NCI-H82 treated with DMSO at 0.1 percent for 48 hours (cell line): Measurements from ENCODE around the gene TEAD1.
A peak's percentile ranks its signal among the peaks of the same experiment; 100 is the strongest.
"Not testable (repeated sequence)": the region's sequence is repeated elsewhere in the genome, so short reads cannot be mapped to it uniquely, and the experiment has no call there.

ENCODE experiments used
- DNase-seq: peaks from one replicate; lab custom pipeline; 2025; ENCODE audit not compliant: unreplicated experiment; lab: John Stamatoyannopoulos, UW

The TEAD1 gene

GRCh38 chr11:12733091-12733490, 58.9 kb downstream of the TEAD1 start:
- DNase-seq, result no peak

- DNase-seq, result no peak
Measured at GRCh38 chr11:12734625-12735024, 60.4 kb downstream of the TEAD1 start.

- no peak for DNase-seq
Measured at GRCh38 chr11:12735262-12735661, 61.0 kb downstream of the TEAD1 start.

- DNase-seq, result no peak
Measured at GRCh38 chr11:12737024-12737423, 62.8 kb downstream of the TEAD1 start.

- no peak for DNase-seq
Measured at GRCh38 chr11:12741671-12742216, 67.5 kb downstream of the TEAD1 start.

GRCh38 chr11:12743834-12744449, 69.7 kb downstream of the TEAD1 start:
- DNase-seq, result no peak

- no peak for DNase-seq
Measured at GRCh38 chr11:12744826-12745502, 70.7 kb downstream of the TEAD1 start.

GRCh38 chr11:12745787-12746186, 71.6 kb downstream of the TEAD1 start:
- no peak for DNase-seq

GRCh38 chr11:12746593-12747097, 72.4 kb downstream of the TEAD1 start:
- DNase-seq, result peak; percentile 44

- DNase-seq, result no peak
Measured at GRCh38 chr11:12748561-12748960, 74.3 kb downstream of the TEAD1 start.

- no peak for DNase-seq
Measured at GRCh38 chr11:12749442-12749841, 75.2 kb downstream of the TEAD1 start.

GRCh38 chr11:12750181-12750580, 76.0 kb downstream of the TEAD1 start:
- no peak for DNase-seq

- DNase-seq, result no peak
Measured at GRCh38 chr11:12752868-12753524, 78.8 kb downstream of the TEAD1 start.

GRCh38 chr11:12754021-12754420, 79.8 kb downstream of the TEAD1 start:
- DNase-seq, result no peak

GRCh38 chr11:12754582-12755234, 80.5 kb downstream of the TEAD1 start:
- DNase-seq, result no peak

- peak; percentile 92 for DNase-seq
Measured at GRCh38 chr11:12755510-12756453, 81.6 kb downstream of the TEAD1 start.

GRCh38 chr11:12756454-12756806, 82.2 kb downstream of the TEAD1 start:
- no peak for DNase-seq

- DNase-seq, result no peak
Measured at GRCh38 chr11:12756867-12757266, 82.6 kb downstream of the TEAD1 start.

- no peak for DNase-seq
Measured at GRCh38 chr11:12757416-12757815, 83.2 kb downstream of the TEAD1 start.

- not testable (repeated sequence) for DNase-seq
Measured at GRCh38 chr11:12758117-12758516, 83.9 kb downstream of the TEAD1 start.
